Panc1 (cell line): ENCODE measurements around the gene SELENOS. TPM values are rescaled to one million over a fixed set of nuclear protein-coding genes. Genes with fewer than 3 reads are reported as not detected.

Experiments
- ATAC-seq: fragments of 200-7000 bp; cut with Tn5 transposase; 2 replicates; pipeline ENCODE4 v1.9.1; 2020; ENCODE audit warnings: mild to moderate bottlenecking, moderate library complexity
- BruUV-seq: library from RNA; stranded (reverse); fragments of 400-500 nt; replicated peaks from 2 replicates; lab custom pipeline; 2021; lab: Mats Ljungman, UMichigan
- CTCF ChIA-PET: fragments of 300-600 bp; sonication (Branson Sonifier 250); formaldehyde crosslinking; loops from one replicate; lab custom pipeline; 2022; ENCODE audit warnings: antibody characterized with exemption; lab: Charles Lee
- POLR2A ChIA-PET: fragments of 300-600 bp; sonication (Branson Sonifier 250); formaldehyde crosslinking; loops from one replicate; lab custom pipeline; 2022; ENCODE audit warnings: antibody characterized with exemption; lab: Charles Lee
- DNase-seq: peaks from one replicate; pipeline ENCODE4 v3.0.0-alpha.2; 2010; ENCODE audit warnings: low read depth, low spot score
- H3K27ac ChIP-seq: 2 replicates; pipeline ENCODE4 v1.5.1; 2011; ENCODE audit warnings: mild to moderate bottlenecking, low read length, inconsistent platforms
- H3K27me3 ChIP-seq: fragments of 200-500 bp; sonication (Bioruptor generic); 2 replicates; pipeline ENCODE4 v1.6.0; 2014; ENCODE audit warnings: low read length, inconsistent platforms; ENCODE audit not compliant: control insufficient read depth, insufficient read depth
- H3K36me3 ChIP-seq: fragments of 200-500 bp; sonication (Bioruptor generic); 2 replicates; pipeline ENCODE4 v1.5.1; 2014; ENCODE audit warnings: inconsistent platforms, mild to moderate bottlenecking, low read length, moderate library complexity; ENCODE audit not compliant: control insufficient read depth, insufficient read depth
- H3K4me1 ChIP-seq: 2 replicates; pipeline ENCODE4 v1.5.1; 2011; ENCODE audit warnings: inconsistent platforms, mild to moderate bottlenecking, low read length, moderate library complexity; ENCODE audit not compliant: control insufficient read depth, insufficient read depth
- H3K4me3 ChIP-seq, 2 experiments: 2 replicates each; pipeline ENCODE4 v1.5.1; 2011 to 2012; ENCODE audit warnings: low read depth in 2 of 2, low read length in 2 of 2, mild to moderate bottlenecking in 2 of 2, inconsistent platforms in 1 of 2, moderate library complexity in 1 of 2
- H3K9me3 ChIP-seq: fragments of 200-500 bp; sonication (Bioruptor generic); 2 replicates; pipeline ENCODE4 v1.5.1; 2014; ENCODE audit warnings: low read depth, mild to moderate bottlenecking, inconsistent platforms, low read length, moderate library complexity; ENCODE audit not compliant: control insufficient read depth, insufficient read depth
- CTCF ChIP-seq: fragments of 450-650 bp; IDR thresholded peaks from 2 replicates; pipeline ENCODE4 v1.5.1; 2017; ENCODE audit warnings: mild to moderate bottlenecking
- POLR2AphosphoS5 ChIP-seq: IDR thresholded peaks from 2 replicates; pipeline ENCODE4 v1.6.1; 2012; ENCODE audit warnings: mild to moderate bottlenecking, low read depth, low read length, moderate library complexity
- REST ChIP-seq, 2 experiments: IDR thresholded peaks; 2 replicates each; pipeline ENCODE4 v1.6.1; 2011 to 2012; ENCODE audit warnings: low read depth in 2 of 2, control low read depth in 1 of 2, low read length in 1 of 2, mild to moderate bottlenecking in 1 of 2, moderate library complexity in 1 of 2; ENCODE audit not compliant: insufficient read depth in 1 of 2
- SIN3A ChIP-seq: IDR thresholded peaks from 2 replicates; pipeline ENCODE4 v1.6.1; 2012; ENCODE audit warnings: low read depth, mild to moderate bottlenecking, low read length, moderate library complexity, borderline replicate concordance; ENCODE audit not compliant: insufficient read depth
- TCF7L2 ChIP-seq: IDR thresholded peaks from 2 replicates; pipeline ENCODE4 v1.6.1; 2011; ENCODE audit warnings: mild to moderate bottlenecking, low read depth, low read length, inconsistent platforms
- in situ Hi-C: cut with HindIII; loops from 2 replicates; pipeline ENCODE4 v1.10.0; 2016; ENCODE audit warnings: low sequenced_read_pairs, low pct_unique_long_range_greater_than_20kb
- intact Hi-C: fragments of 100-400 bp; cut with micrococcal nuclease; formaldehyde crosslinking; loops from one replicate; pipeline ENCODE4 v1.10.0; 2022; ENCODE audit not compliant: unreplicated experiment
- total RNA-seq: library from RNA; stranded (reverse); gene quantifications from one replicate; pipeline ENCODE4 v1.2.1, GENCODE V29; 2021; ENCODE audit not compliant: unreplicated experiment

The SELENOS gene
- total RNA-seq, 1 experiment from 2014 or later = 74.9 TPM

GRCh38 chr15:101318839-101319238 is 41.6 kb upstream of the SELENOS start:
- Histone ChIP-seq H3K36me3 (no peaks in the 10 kb centered on the region), H3K4me1 (no peaks in the 10 kb centered on the region), H3K27me3 (no peaks in the 10 kb centered on the region), H3K9me3 (no peaks in the 10 kb centered on the region), H3K27ac (no peak overlapping the region), H3K4me3 (no peak overlapping the region)
- intact Hi-C loops (no loop called here), in situ Hi-C loops (no loop called here)
- BruUV-seq = no TSS peak
- POLR2A ChIA-PET = interaction anchor here (0.7 kb wide), 1 partner anchor 22 kb away, joined by 3 read pairs; no protein-coding TSS in a partner anchor
- no peak for ATAC-seq
- no peak for DNase-seq
- CTCF ChIA-PET = no interaction called here
- TF ChIP-seq SIN3A (no peak), CTCF (no peak), TCF7L2 (no peak), POLR2AphosphoS5 (no peak), REST (IDR thresholded peaks at IDR 0.05; ENCODE audit: insufficient read depth in 1 of 2, low read depth in 2 of 2, low read length in 1 of 2) (peak; percentile 28 to 64; a peak in 2 of 4 replicates)

GRCh38 chr15:101318147-101318819 is 41.0 kb upstream of the SELENOS start:
- Histone ChIP-seq H3K36me3 (no peaks in the 10 kb centered on the region), H3K27ac (no peak overlapping the region), H3K4me1 (no peaks in the 10 kb centered on the region), H3K9me3 (no peaks in the 10 kb centered on the region), H3K27me3 (no peaks in the 10 kb centered on the region), H3K4me3 (no peak overlapping the region)
- ChIA-PET POLR2A (interaction anchor here (0.7 kb wide), 1 partner anchor 21 kb away, joined by 3 read pairs; no protein-coding TSS in a partner anchor), CTCF (no interaction called here)
- no peak for DNase-seq
- intact Hi-C loops (no loop called here), in situ Hi-C loops (no loop called here)
- no peak for TF ChIP-seq POLR2AphosphoS5
- TF ChIP-seq CTCF = no peak
- no peak for TF ChIP-seq SIN3A
- no peak for TF ChIP-seq TCF7L2
- TF ChIP-seq REST (IDR thresholded peaks at IDR 0.05; ENCODE audit: insufficient read depth in 1 of 2, low read depth in 2 of 2, low read length in 1 of 2) = no peak
- BruUV-seq = no TSS peak
- ATAC-seq = no peak
